ENCODE results near the gene C6orf163.

Gene C6orf163

DNA sequence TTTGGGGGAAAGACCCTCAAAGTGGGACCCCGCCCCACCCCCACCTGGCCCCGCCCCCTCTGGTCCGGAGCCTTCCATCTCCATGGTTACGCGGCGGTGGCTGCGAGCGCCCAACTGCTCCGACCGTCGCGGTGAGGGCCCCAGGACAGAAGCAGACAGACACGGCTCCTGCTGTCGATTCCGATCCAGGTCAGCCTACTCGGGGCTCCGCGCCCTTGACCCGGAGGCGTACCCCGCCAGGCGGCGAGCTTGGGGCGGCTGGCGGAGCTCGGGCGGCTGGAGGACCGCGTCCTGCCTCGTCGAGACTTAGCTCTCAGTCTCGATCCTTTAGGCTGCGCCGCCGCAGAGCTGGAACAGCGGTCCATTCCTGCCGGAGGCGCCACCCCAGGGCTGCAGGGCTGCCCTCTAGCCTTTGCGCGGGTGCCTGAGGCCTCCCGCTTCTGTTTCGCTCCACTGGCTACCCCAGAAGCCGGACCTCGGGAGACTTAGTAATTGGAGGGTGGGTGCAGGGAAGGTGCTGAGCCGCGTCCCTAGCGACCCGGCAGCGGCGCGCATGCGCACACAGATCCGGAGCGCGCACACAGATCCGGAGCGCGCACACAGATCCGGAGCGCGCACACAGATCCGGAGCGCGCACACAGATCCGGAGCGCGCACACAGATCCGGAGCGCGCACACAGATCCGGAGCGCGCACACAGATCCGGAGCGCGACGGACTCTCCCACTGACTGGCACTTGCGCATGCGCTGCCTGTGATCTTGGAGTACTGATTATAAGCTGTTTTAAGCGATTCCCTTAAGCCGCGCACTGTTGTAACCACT is 63.5 kb downstream of the C6orf163 start, which contains the start of gene CFAP206:
Gene CFAP206, plus strand, starts transcription at position 72 of the 820 bp plus-strand sequence. CDS start 1,868 bp downstream, outside the sequence.
- H3K4me3 ChIP-seq (ENCODE audit: low read depth, low read length), result peak within 1 kb of the TSS; percentile 67
- peak; percentile 14; the same call in 1 of the 2 replicates for TF ChIP-seq CTCF (IDR thresholded peaks at IDR 0.05; ENCODE audit: low read depth, low read length)

DNA sequence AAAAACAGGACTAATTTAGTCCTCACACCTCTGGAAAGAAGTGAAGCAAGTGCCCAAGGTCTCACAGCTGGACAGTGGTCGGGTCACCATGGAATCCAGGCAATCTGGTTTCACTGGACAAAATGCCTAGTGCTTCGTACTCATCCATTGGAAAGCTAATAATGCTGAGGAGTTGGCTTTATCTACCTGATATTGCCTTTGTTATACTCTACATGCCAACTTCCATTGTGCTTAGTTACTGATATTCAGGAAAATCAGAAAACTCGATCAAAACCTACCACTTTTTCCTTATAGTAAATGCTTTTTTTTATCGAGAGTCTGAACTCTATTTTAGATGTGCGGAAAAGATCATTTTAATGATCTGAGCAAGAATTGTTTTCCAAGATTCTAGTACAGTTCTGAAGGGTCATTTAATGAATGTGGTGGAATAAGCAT is 64.1 kb downstream of the C6orf163 start:
- no peak for TF ChIP-seq CTCF (IDR thresholded peaks at IDR 0.05; ENCODE audit: low read depth, low read length)
- H3K4me3 ChIP-seq (ENCODE audit: low read depth, low read length), result peak overlapping the region; percentile 67
